Left renal cortex interstitium (tissue), 4 donors: ENCODE data around the gene PFKL. TPM values are rescaled to one million over a fixed set of nuclear protein-coding genes. Genes with fewer than 3 reads are reported as not detected.

Experiments
- DNase-seq, 4 donors: peaks; one replicate each; pipeline ENCODE4 v3.0.0-alpha.2; 2013; ENCODE audit warnings: low read depth in 4 of 4, low spot score in 2 of 4, missing footprints in 1 of 4
- polyA plus RNA-seq, 4 donors: library from polyadenylated mRNA; unstranded; fragments of 120-200 nt; gene quantifications; one replicate each; pipeline ENCODE4 v1.2.1, GENCODE V29; 2013; ENCODE audit not compliant: insufficient read length in 4 of 4

Gene PFKL
- polyA plus RNA-seq, result 100 to 1,000 TPM; 104 to 178 (median 157) TPM

- DNase-seq, result no peak
Measured at GRCh38 chr21:44299458-44300261, at the start of gene PFKL. Gene PFKL (plus strand): TSS chr21:44300053. CDS start chr21:44300106, 53 bp downstream.

- DNase-seq, result no peak
Measured at GRCh38 chr21:44253832-44254710, 45.8 kb upstream of the PFKL start.

- DNase-seq, result no peak
Measured at GRCh38 chr21:44255511-44255981, 44.3 kb upstream of the PFKL start.

GRCh38 chr21:44258056-44258725, 41.7 kb upstream of the PFKL start:
- no peak for DNase-seq

GRCh38 chr21:44259082-44259705, 40.7 kb upstream of the PFKL start:
- no peak for DNase-seq

- DNase-seq, result no peak
Measured at GRCh38 chr21:44260066-44260465, 39.8 kb upstream of the PFKL start.

- DNase-seq, result no peak
Measured at GRCh38 chr21:44260791-44261631, 38.8 kb upstream of the PFKL start.

GRCh38 chr21:44261675-44262295, 38.1 kb upstream of the PFKL start, which contains the start of gene DNMT3L:
Gene DNMT3L (minus strand): TSS chr21:44261897. CDS start chr21:44261259, 638 bp downstream.
- no peak for DNase-seq

- DNase-seq, result no peak
Measured at GRCh38 chr21:44262338-44263056, 37.4 kb upstream of the PFKL start.

GRCh38 chr21:44263221-44263760, 36.6 kb upstream of the PFKL start:
- DNase-seq, result peak in 1 of 4 donors; percentile 29

- no peak for DNase-seq
Measured at GRCh38 chr21:44263768-44264167, 36.1 kb upstream of the PFKL start.

- no peak for DNase-seq
Measured at GRCh38 chr21:44265734-44266270, 34.1 kb upstream of the PFKL start.

- no peak for DNase-seq
Measured at GRCh38 chr21:44267655-44268142, 32.2 kb upstream of the PFKL start.

- no peak for DNase-seq
Measured at GRCh38 chr21:44269090-44269489, 30.8 kb upstream of the PFKL start.

- DNase-seq, result no peak
Measured at GRCh38 chr21:44271558-44272283, 28.1 kb upstream of the PFKL start.

GRCh38 chr21:44272284-44272858, 27.5 kb upstream of the PFKL start:
- no peak for DNase-seq
